Measurements from ENCODE around the gene BHLHE40. TPM values are rescaled to one million over a fixed set of nuclear protein-coding genes. Genes with fewer than 3 reads are reported as not detected.

Gene BHLHE40
- total and polyA plus RNA-seq, 2 of the 8 experiments (the other 6 are each of a cell fraction or from before 2014, with no cell fraction given): 1.5 to 2.2 TPM

DNA sequence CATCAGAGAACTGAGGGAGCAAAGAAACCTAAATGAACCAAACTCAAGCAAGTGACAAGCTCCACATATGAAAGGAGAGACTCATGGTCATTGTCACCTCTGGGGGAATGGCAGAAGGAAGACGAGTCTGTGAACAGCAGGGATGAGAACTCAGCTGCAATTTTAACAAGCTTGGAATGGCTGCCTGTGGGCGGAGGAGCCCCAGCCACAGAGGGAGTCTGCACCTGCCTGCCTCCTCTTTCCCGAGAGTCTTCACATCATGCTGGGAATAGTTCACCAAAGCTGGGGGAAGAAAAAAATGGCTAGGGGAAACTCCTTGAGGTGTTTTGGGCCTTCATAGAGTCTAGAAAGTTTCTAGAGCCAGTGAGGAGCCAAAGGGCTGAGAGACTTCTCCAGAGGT lies 21.3 kb upstream of the BHLHE40 start:
- Histone ChIP-seq H4K5ac (ENCODE audit: insufficient read length, low read depth, low read length) (no peak overlapping the region), H4K91ac (replicated peaks; ENCODE audit: insufficient read length, low read length) (no peak overlapping the region), H4K20me1 (replicated peaks in 1 of 2; ENCODE audit: control insufficient read depth in 1 of 2, insufficient read depth in 2 of 2, low read length in 2 of 2) (no peaks in the 10 kb centered on the region), H2BK15ac (ENCODE audit: low read length) (no peak overlapping the region), H3K79me1 (ENCODE audit: low read depth, low read length) (no peaks in the 10 kb centered on the region), H2BK5ac (ENCODE audit: low read depth, low read length) (no peak overlapping the region), H3K9me3 (ENCODE audit: insufficient read depth in 2 of 2, low read depth in 1 of 2, low read length in 1 of 2) (peaks cover 2 to 6% of the 10 kb centered on the region in 2 experiments; a peak in 2 of 4 replicates), H3K27me3 (replicated peaks in 1 of 4; ENCODE audit: control insufficient read depth in 3 of 4, extremely low read depth in 1 of 4, insufficient read depth in 3 of 4, low read length in 3 of 4) (no peaks in the 10 kb centered on the region), H2BK12ac (ENCODE audit: low read depth, low read length) (no peak overlapping the region), H2BK120ac (replicated peaks; ENCODE audit: low read depth, low read length) (no peak overlapping the region), H3K4me3 (ENCODE audit: extremely low read depth in 1 of 4, insufficient read depth in 2 of 4, low read depth in 3 of 4, low read length in 4 of 4) (no peak overlapping the region; a peak in 1 of 8 replicates), H3K23ac (ENCODE audit: insufficient read length) (no peak overlapping the region), H3K79me2 (ENCODE audit: control insufficient read depth in 1 of 2, insufficient read depth in 2 of 2, low read length in 2 of 2) (no peaks in the 10 kb centered on the region), H3K27ac (ENCODE audit: low read depth, low read length) (no peak overlapping the region), H3K56ac (replicated peaks; ENCODE audit: insufficient read length, low read depth, low read length) (no peak overlapping the region), H3K36me3 (ENCODE audit: control insufficient read depth in 2 of 4, insufficient read depth in 4 of 4, low read length in 3 of 4) (no peaks in the 10 kb centered on the region), H2BK20ac (ENCODE audit: low read length) (no peak overlapping the region), H4K8ac (ENCODE audit: extremely low read depth, insufficient read depth, low read length) (no peak overlapping the region), H3K9ac (replicated peaks in 1 of 4; ENCODE audit: extremely low read depth in 1 of 4, low read depth in 3 of 4, low read length in 3 of 4) (no peak overlapping the region), H3K23me2 (ENCODE audit: low read depth, low read length) (no peaks in the 10 kb centered on the region), H2AFZ (ENCODE audit: low read length) (peak overlapping the region; percentile 19; the same call in 1 of the 2 replicates), H3K14ac (ENCODE audit: insufficient read length) (no peak overlapping the region), H3K18ac (ENCODE audit: extremely low read depth, low read length) (no peak overlapping the region; the same call in 1 of the 2 replicates), H3K4me1 (replicated peaks in 1 of 4; ENCODE audit: control insufficient read depth in 3 of 4, insufficient read depth in 4 of 4, low read length in 3 of 4) (no peaks in the 10 kb centered on the region), H2AK5ac (ENCODE audit: low read depth, low read length) (no peak overlapping the region), H3K4me2 (ENCODE audit: insufficient read depth in 1 of 2, low read depth in 2 of 2, low read length in 2 of 2) (no peak overlapping the region), H3K4ac (replicated peaks; ENCODE audit: insufficient read length, low read depth, low read length) (no peak overlapping the region)
- no peak for DNase-seq (ENCODE audit: low read depth in 1 of 2, low spot score in 2 of 2)
- ChIA-PET POLR2A (ENCODE audit: partially characterized antibody) (no interaction called here), CTCF (ENCODE audit: partially characterized antibody) (interaction anchor here (0.8 to 2.5 kb wide), 7 partner anchors 14 to 246 kb away, joined by 3 to 19 read pairs (median 4); partner anchors contain the start of gene BHLHE40)
- no peak for FAIRE-seq
- 76% methylated on average over 3 of the region's 3 CpGs; no CpG with 5 or more reads in 1 of the 2 experiments for WGBS, 2 experiments (ENCODE audit: extremely low coverage in 1 of 2, insufficient coverage in 1 of 2, insufficient read length in 1 of 2, insufficient replicate concordance in 2 of 2, low coverage in 1 of 2, low lambda C conversion rate in 2 of 2, missing lambda C conversion rate in 1 of 2)
- TF ChIP-seq CEBPB (IDR thresholded peaks at IDR 0.05; ENCODE audit: low read depth, low read length) (no peak), YY1 (IDR thresholded peaks at IDR 0.05; ENCODE audit: low read depth, low read length) (0 out of 2 replicates have a peak, but pooled peaks have one; percentile 10)
